A549 (cell line): ENCODE measurements around the gene NOPCHAP1. TPM values are rescaled to one million over a fixed set of nuclear protein-coding genes. Genes with fewer than 3 reads are reported as not detected.

Experiments used
- ATAC-seq, 2 experiments: fragments of 200-7000 bp in 1 of 2; fragments of >200 bp in 1 of 2; cut with Nextera tagmentation in 1 of 2; cut with Tn5 transposase in 1 of 2; 3 replicates each; pipeline versions ENCODE4 v1.8.0 to v1.9.1; 2018 to 2020; ENCODE audit warnings: mild to moderate bottlenecking in 1 of 2, moderate library complexity in 1 of 2
- CTCF ChIA-PET: fragments of 300-600 bp; sonication (Branson Sonifier 250); formaldehyde crosslinking; extraction: SDS; loops from one replicate; lab custom pipeline; 2021; ENCODE audit warnings: antibody characterized with exemption, inconsistent platforms; lab: Yijun Ruan, JAX
- POLR2A ChIA-PET: fragments of 350-600 bp; formaldehyde crosslinking; extraction: SDS; loops from one replicate; lab custom pipeline; 2021; ENCODE audit warnings: antibody characterized with exemption, inconsistent platforms; lab: Yijun Ruan, JAX
- DNase-seq, 2 experiments: peaks; one replicate each; pipeline versions ENCODE4 v3.0.0 to v3.0.0-alpha.2; 2011 to 2016; ENCODE audit warnings: low read depth in 1 of 2, low spot score in 1 of 2
- FAIRE-seq: peaks from 2 replicates; lab custom pipeline; 2011; peaks lifted over from hg19 to GRCh38; lab: Jason Lieb, UNC
- H3K27ac ChIP-seq, 2 experiments: fragments of >200 bp; sonication (Bioruptor Twin); formaldehyde crosslinking; 3 replicates each; pipeline ENCODE4 v1.5.1; 2016 to 2017
- H3K4me1 ChIP-seq: fragments of >200 bp; sonication (Bioruptor Twin); formaldehyde crosslinking; 3 replicates; pipeline ENCODE4 v1.6.1; 2016
- H3K4me2 ChIP-seq: fragments of >200 bp; sonication (Bioruptor Twin); formaldehyde crosslinking; 3 replicates; pipeline ENCODE4 v1.6.1; 2016
- H3K4me3 ChIP-seq: fragments of >200 bp; sonication (Bioruptor Twin); formaldehyde crosslinking; 3 replicates; pipeline ENCODE4 v1.5.1; 2016
- H3K9me3 ChIP-seq: fragments of >200 bp; sonication (Bioruptor Twin); formaldehyde crosslinking; 3 replicates; pipeline ENCODE4 v1.6.1; 2016
- BHLHE40 ChIP-seq: IDR thresholded peaks from 2 replicates; pipeline ENCODE4 v1.6.1; 2012; ENCODE audit warnings: low read depth, low read length, inconsistent platforms
- ELK1 ChIP-seq: fragments of 150-350 bp; IDR thresholded peaks from 2 replicates; pipeline ENCODE4 v1.6.1; 2014; ENCODE audit warnings: low read depth, mild to moderate bottlenecking, low read length
- FOSL2 ChIP-seq, 2 experiments: fragments of 450-650 bp in 1 of 2; fragments of >200 bp in 1 of 2; sonication (Bioruptor Twin) in 1 of 2; formaldehyde crosslinking; IDR thresholded peaks; 2 replicates each; pipeline versions ENCODE4 v1.5.0 to v1.6.1; 2016 to 2020; ENCODE audit warnings: mild to moderate bottlenecking in 1 of 2, moderate library complexity in 1 of 2
- HMGXB4 ChIP-seq: fragments of 250-450 bp; sonication (Bioruptor Pico); IDR thresholded peaks from 2 replicates; pipeline ENCODE4 v1.5.0; 2021; ENCODE audit warnings: mild to moderate bottlenecking, moderate library complexity, borderline replicate concordance
- HOXA7 ChIP-seq: fragments of 250-450 bp; sonication (Bioruptor Pico); IDR thresholded peaks from 2 replicates; pipeline ENCODE4 v1.5.0; 2020; ENCODE audit warnings: mild to moderate bottlenecking, moderate library complexity
- HOXB5 ChIP-seq: fragments of 250-450 bp; sonication (Bioruptor Pico); IDR thresholded peaks from 2 replicates; pipeline ENCODE4 v1.5.0; 2020; ENCODE audit warnings: mild to moderate bottlenecking, moderate library complexity
- JUNB ChIP-seq: fragments of >200 bp; sonication (Bioruptor Twin); formaldehyde crosslinking; IDR thresholded peaks from 2 replicates; pipeline ENCODE4 v1.6.1; 2016
- MAFK ChIP-seq: fragments of 450-650 bp; IDR thresholded peaks from 2 replicates; pipeline ENCODE4 v1.6.1; 2014; ENCODE audit not compliant: partially characterized antibody
- MAX ChIP-seq: IDR thresholded peaks from 2 replicates; pipeline ENCODE4 v1.6.1; 2012
- POLR2A ChIP-seq: IDR thresholded peaks from 2 replicates; pipeline ENCODE4 v1.6.1; 2012; ENCODE audit warnings: mild to moderate bottlenecking, low read length
- POLR2AphosphoS2 ChIP-seq: conservative IDR thresholded peaks from 2 replicates; pipeline ENCODE4 v1.6.1; 2012; ENCODE audit warnings: low read length, improper control_type of control experiment, inconsistent platforms
- RNF2 ChIP-seq: fragments of 200-600 bp; sonication (generic); IDR thresholded peaks from 2 replicates; pipeline ENCODE4 v1.6.1; 2016; ENCODE audit warnings: low read depth, mild to moderate bottlenecking, antibody characterized with exemption, moderate library complexity, borderline replicate concordance
- SMC3 ChIP-seq: fragments of >200 bp; sonication (Bioruptor Twin); formaldehyde crosslinking; IDR thresholded peaks from 3 replicates; pipeline ENCODE4 v1.6.1; 2018; ENCODE audit warnings: inconsistent platforms
- USF2 ChIP-seq: fragments of 450-650 bp; IDR thresholded peaks from 2 replicates; pipeline ENCODE4 v1.6.1; 2014; ENCODE audit warnings: antibody characterized with exemption
- ZFP36 ChIP-seq: fragments of 450-650 bp; IDR thresholded peaks from 2 replicates; pipeline ENCODE4 v1.6.1; 2014; ENCODE audit warnings: borderline replicate concordance; ENCODE audit not compliant: partially characterized antibody
- ZNF302 ChIP-seq: fragments of 250-450 bp; sonication (Bioruptor Pico); IDR thresholded peaks from 2 replicates; pipeline ENCODE4 v1.9.0; 2021; ENCODE audit warnings: inconsistent platforms, mild to moderate bottlenecking, moderate library complexity
- WGBS: methylation state at CpG from one replicate; pipeline ENCODE4 v1.1.6; 2017; ENCODE audit errors: missing lambda C conversion rate; 5-methylcytosine and 5-hydroxymethylcytosine counted together
- polyA plus RNA-seq, 4 experiments: library from polyadenylated mRNA; depleted of rRNA in 3 of 4; stranded (reverse); fragments of >200 nt; fragmentation: RNase III in 1 of 4; extraction: RNeasy Plus Mini Kit Qiagen cat#74134 plus additional on column Dnase treatment in 1 of 4; gene quantifications; 2 replicates in 3 of 4; 3 replicates in 1 of 4; pipeline ENCODE4 v1.2.3, GENCODE V29; 2011 to 2017
- TF ChIP-seq, protein P1 (sequence below): IDR thresholded peaks from 2 replicates; pipeline ENCODE4 v1.6.1; 2012
- TF ChIP-seq, protein P2 (sequence below): fragments of 250-450 bp; sonication (Bioruptor Pico); IDR thresholded peaks from 2 replicates; pipeline ENCODE4 v1.5.0; 2020; ENCODE audit warnings: low read depth, mild to moderate bottlenecking, moderate library complexity
- TF ChIP-seq, protein P3 (sequence below): fragments of 200-600 bp; sonication (generic); IDR thresholded peaks from 2 replicates; pipeline ENCODE4 v1.6.1; 2016; ENCODE audit warnings: antibody characterized with exemption, mild to moderate bottlenecking, moderate library complexity

Gene NOPCHAP1
- polyA plus RNA-seq, 2 of the 4 experiments (the other 2 are of a cell fraction), result 21.7 to 29.5 TPM

DNA sequence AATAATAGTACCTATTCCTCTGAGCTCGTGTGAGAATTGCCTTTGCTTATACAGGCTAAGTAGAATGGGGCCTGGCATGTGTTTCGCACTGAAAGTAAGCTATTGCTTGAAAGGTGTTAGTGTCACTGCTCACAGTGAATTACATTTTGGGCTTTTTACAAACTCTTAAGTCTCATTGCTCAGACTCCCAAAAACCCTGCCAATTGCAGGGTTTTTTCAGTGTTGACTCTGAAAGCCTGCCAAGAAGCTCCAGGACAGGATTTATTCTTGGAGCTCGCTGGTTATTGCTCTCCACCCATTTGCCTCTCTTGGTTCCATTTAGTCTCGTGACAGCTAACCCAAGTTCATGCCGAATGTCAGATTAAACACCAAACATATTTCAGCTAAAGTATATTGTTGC lies 39.8 kb downstream of the NOPCHAP1 start:
- Histone ChIP-seq H3K4me2 (no peak overlapping the region), H3K27ac (no peak overlapping the region), H3K4me3 (no peak overlapping the region), H3K9me3 (no peaks in the 10 kb centered on the region), H3K4me1 (peaks cover 3% of the 10 kb centered on the region; the same call in 1 of the 3 replicates)
- DNase-seq, result no peak
- ChIA-PET POLR2A (no interaction called here), CTCF (interaction anchor here (0.7 to 1.3 kb wide), 2 partner anchors 17 to 644 kb away, joined by 3 to 4 read pairs; no protein-coding TSS in a partner anchor)
- FAIRE-seq, result no peak
- WGBS, result 76% methylated on average over 5 of the region's 5 CpGs
- no peak for ATAC-seq
- TF ChIP-seq, protein P1, sequence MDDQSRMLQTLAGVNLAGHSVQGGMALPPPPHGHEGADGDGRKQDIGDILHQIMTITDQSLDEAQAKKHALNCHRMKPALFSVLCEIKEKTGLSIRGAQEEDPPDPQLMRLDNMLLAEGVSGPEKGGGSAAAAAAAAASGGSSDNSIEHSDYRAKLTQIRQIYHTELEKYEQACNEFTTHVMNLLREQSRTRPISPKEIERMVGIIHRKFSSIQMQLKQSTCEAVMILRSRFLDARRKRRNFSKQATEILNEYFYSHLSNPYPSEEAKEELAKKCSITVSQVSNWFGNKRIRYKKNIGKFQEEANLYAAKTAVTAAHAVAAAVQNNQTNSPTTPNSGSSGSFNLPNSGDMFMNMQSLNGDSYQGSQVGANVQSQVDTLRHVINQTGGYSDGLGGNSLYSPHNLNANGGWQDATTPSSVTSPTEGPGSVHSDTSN, result no peak
- TF ChIP-seq JUNB, result no peak
- no peak for TF ChIP-seq POLR2AphosphoS2
- no peak for TF ChIP-seq FOSL2 (IDR thresholded peaks at IDR 0.05)
- no peak for TF ChIP-seq FOSL2 (CRISPR knock-in tag; IDR thresholded peaks at IDR 0.05)
- TF ChIP-seq MAFK, result no peak
- no peak for TF ChIP-seq USF2
- no peak for TF ChIP-seq ELK1
- no peak for TF ChIP-seq HOXA7
- TF ChIP-seq HOXB5 (CRISPR knock-in tag), result no peak
- TF ChIP-seq MAX, result no peak
- TF ChIP-seq, protein P2, sequence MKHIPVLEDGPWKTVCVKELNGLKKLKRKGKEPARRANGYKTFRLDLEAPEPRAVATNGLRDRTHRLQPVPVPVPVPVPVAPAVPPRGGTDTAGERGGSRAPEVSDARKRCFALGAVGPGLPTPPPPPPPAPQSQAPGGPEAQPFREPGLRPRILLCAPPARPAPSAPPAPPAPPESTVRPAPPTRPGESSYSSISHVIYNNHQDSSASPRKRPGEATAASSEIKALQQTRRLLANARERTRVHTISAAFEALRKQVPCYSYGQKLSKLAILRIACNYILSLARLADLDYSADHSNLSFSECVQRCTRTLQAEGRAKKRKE, result no peak
- no peak for TF ChIP-seq SMC3
- TF ChIP-seq, protein P3, sequence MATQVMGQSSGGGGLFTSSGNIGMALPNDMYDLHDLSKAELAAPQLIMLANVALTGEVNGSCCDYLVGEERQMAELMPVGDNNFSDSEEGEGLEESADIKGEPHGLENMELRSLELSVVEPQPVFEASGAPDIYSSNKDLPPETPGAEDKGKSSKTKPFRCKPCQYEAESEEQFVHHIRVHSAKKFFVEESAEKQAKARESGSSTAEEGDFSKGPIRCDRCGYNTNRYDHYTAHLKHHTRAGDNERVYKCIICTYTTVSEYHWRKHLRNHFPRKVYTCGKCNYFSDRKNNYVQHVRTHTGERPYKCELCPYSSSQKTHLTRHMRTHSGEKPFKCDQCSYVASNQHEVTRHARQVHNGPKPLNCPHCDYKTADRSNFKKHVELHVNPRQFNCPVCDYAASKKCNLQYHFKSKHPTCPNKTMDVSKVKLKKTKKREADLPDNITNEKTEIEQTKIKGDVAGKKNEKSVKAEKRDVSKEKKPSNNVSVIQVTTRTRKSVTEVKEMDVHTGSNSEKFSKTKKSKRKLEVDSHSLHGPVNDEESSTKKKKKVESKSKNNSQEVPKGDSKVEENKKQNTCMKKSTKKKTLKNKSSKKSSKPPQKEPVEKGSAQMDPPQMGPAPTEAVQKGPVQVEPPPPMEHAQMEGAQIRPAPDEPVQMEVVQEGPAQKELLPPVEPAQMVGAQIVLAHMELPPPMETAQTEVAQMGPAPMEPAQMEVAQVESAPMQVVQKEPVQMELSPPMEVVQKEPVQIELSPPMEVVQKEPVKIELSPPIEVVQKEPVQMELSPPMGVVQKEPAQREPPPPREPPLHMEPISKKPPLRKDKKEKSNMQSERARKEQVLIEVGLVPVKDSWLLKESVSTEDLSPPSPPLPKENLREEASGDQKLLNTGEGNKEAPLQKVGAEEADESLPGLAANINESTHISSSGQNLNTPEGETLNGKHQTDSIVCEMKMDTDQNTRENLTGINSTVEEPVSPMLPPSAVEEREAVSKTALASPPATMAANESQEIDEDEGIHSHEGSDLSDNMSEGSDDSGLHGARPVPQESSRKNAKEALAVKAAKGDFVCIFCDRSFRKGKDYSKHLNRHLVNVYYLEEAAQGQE, result no peak
- no peak for TF ChIP-seq POLR2A
- TF ChIP-seq ZNF302 (CRISPR knock-in tag), result no peak
- no peak for TF ChIP-seq BHLHE40
- TF ChIP-seq RNF2, result no peak
- TF ChIP-seq ZFP36, result no peak
- no peak for TF ChIP-seq HMGXB4 (CRISPR knock-in tag)
